BJ (cell line): ENCODE data around the gene HABP2. TPM values are rescaled to one million over a fixed set of nuclear protein-coding genes. Genes with fewer than 3 reads are reported as not detected.

Experiments used
- CTCF ChIA-PET: fragments of 350-600 bp; formaldehyde crosslinking; extraction: SDS; loops from one replicate; lab custom pipeline; 2021; ENCODE audit warnings: antibody characterized with exemption, inconsistent platforms; lab: Yijun Ruan, JAX
- POLR2A ChIA-PET: fragments of 300-600 bp; sonication (Branson Sonifier 250); formaldehyde crosslinking; extraction: SDS; loops from one replicate; lab custom pipeline; 2021; ENCODE audit warnings: antibody characterized with exemption; lab: Charles Lee
- DNase-seq: peaks from one replicate; pipeline ENCODE4 v3.0.0-alpha.2; 2011; ENCODE audit warnings: low read depth
- H3K27me3 ChIP-seq: 2 replicates; pipeline ENCODE4 v1.6.0; 2011; ENCODE audit warnings: low read length; ENCODE audit not compliant: control insufficient read depth, insufficient read depth
- H3K36me3 ChIP-seq: 2 replicates; pipeline ENCODE4 v1.5.1; 2011; ENCODE audit warnings: low read length; ENCODE audit not compliant: control insufficient read depth, insufficient read depth
- H3K4me3 ChIP-seq: 2 replicates; pipeline ENCODE4 v1.5.1; 2011; ENCODE audit warnings: low read depth, mild to moderate bottlenecking, control low read depth, low read length
- CTCF ChIP-seq: IDR thresholded peaks from 2 replicates; pipeline ENCODE4 v1.5.1; 2011; ENCODE audit warnings: low read depth, mild to moderate bottlenecking, control low read depth, inconsistent platforms, low read length, moderate library complexity; ENCODE audit not compliant: insufficient read depth
- polyA plus RNA-seq: library from polyadenylated mRNA; depleted of rRNA; stranded (reverse); fragments of >200 nt; gene quantifications from 2 replicates; pipeline ENCODE4 v1.2.3, GENCODE V29; 2011

HABP2 gene
- polyA plus RNA-seq, 1 experiment: 0.02 TPM

DNA sequence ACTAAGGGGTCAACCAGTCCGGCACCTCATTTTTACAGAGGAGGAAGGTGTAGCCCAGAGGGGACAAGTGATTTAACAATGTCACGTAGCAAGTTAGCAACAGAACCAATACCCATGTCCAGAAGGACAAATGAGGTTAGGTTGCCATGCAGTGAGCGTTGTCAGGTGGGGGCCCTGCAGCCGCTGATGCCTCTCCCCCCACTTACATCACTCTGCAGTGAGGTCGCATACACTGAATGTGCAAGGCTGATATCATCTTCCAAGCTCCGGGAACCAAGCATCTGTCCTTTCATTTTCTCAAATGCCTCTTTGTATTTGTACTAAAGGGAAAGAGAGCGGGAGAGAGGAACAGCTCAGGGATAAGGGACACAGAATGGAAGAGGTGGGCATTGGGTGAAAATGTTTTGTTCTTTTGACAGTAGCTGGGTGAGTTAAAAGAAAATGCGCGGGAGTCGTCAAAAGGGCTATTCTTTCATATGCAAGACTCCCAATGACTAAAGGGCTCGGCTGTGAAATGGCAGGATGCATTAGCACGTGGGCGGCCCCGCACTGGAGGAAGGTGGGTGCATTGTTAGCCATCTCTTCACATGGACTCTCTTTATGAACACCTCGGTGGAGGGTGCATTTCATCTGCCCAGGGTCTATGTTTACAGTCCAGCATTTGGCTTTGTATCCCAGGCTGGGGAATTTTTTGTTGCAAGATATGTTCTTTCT is 61.3 kb downstream of the HABP2 start:
- no peak for DNase-seq
- no peak overlapping the region for H3K4me3 ChIP-seq
- ChIA-PET CTCF (no interaction called here), POLR2A (no interaction called here)
- TF ChIP-seq CTCF: no peak
- H3K36me3 ChIP-seq: no peaks in the 10 kb centered on the region
- H3K27me3 ChIP-seq: peaks cover 14% of the 10 kb centered on the region

GRCh38 chr10:113616244-113617074 is 63.6 kb downstream of the HABP2 start:
- CTCF ChIA-PET: interaction anchor here (0.5 to 2.1 kb wide), 7 partner anchors 10 to 613 kb away, joined by 3 to 14 read pairs (median 4); no protein-coding TSS in a partner anchor
- TF ChIP-seq CTCF: peak; percentile 44
- no peak for DNase-seq
- no peaks in the 10 kb centered on the region for H3K36me3 ChIP-seq
- H3K4me3 ChIP-seq: no peak overlapping the region
- peaks cover 15% of the 10 kb centered on the region for H3K27me3 ChIP-seq
- POLR2A ChIA-PET: no interaction called here

- no peaks in the 10 kb centered on the region for H3K36me3 ChIP-seq
- H3K27me3 ChIP-seq: peaks cover 17% of the 10 kb centered on the region
- ChIA-PET POLR2A (no interaction called here), CTCF (interaction anchor here (0.5 to 2.1 kb wide), 7 partner anchors 10 to 612 kb away, joined by 3 to 14 read pairs (median 4); no protein-coding TSS in a partner anchor)
- no peak for TF ChIP-seq CTCF
- H3K4me3 ChIP-seq: no peak overlapping the region
- no peak for DNase-seq
Measured at GRCh38 chr10:113617086-113617485, 64.2 kb downstream of the HABP2 start.

- TF ChIP-seq CTCF: no peak
- POLR2A ChIA-PET: no interaction called here
- H3K4me3 ChIP-seq: no peak overlapping the region
- H3K36me3 ChIP-seq: no peaks in the 10 kb centered on the region
- H3K27me3 ChIP-seq: peaks cover 13% of the 10 kb centered on the region
- DNase-seq: no peak
- CTCF ChIA-PET: no interaction called here
Measured at GRCh38 chr10:113618338-113618737, 65.5 kb downstream of the HABP2 start.

- no peaks in the 10 kb centered on the region for H3K36me3 ChIP-seq
- ChIA-PET CTCF (interaction anchor here (0.7 kb wide), 1 partner anchor 56 kb away, joined by 3 read pairs; no protein-coding TSS in a partner anchor), POLR2A (no interaction called here)
- H3K4me3 ChIP-seq: no peak overlapping the region
- no peak for TF ChIP-seq CTCF
- H3K27me3 ChIP-seq: peaks cover 11% of the 10 kb centered on the region
- DNase-seq: no peak
Measured at GRCh38 chr10:113619401-113619800, 66.5 kb downstream of the HABP2 start.
